Glutamatergic neuron (in vitro differentiated cells): ENCODE data around the gene MAL. TPM values are rescaled to one million over a fixed set of nuclear protein-coding genes. Genes with fewer than 3 reads are reported as not detected.

Experiments used
- DNase-seq: peaks from one replicate; pipeline ENCODE4 v3.0.0; 2022
- H3K27ac Mint-ChIP-seq: one replicate; pipeline ENCODE4 v1.8.0; 2020; ENCODE audit warnings: mild to moderate bottlenecking, mixed read lengths, inconsistent platforms; ENCODE audit not compliant: unreplicated experiment
- H3K27me3 Mint-ChIP-seq: one replicate; pipeline ENCODE4 v1.8.0; 2020; ENCODE audit warnings: mild to moderate bottlenecking, moderate library complexity, mixed read lengths, inconsistent platforms; ENCODE audit not compliant: unreplicated experiment
- H3K36me3 Mint-ChIP-seq: one replicate; pipeline ENCODE4 v1.8.0; 2020; ENCODE audit warnings: mild to moderate bottlenecking, mixed read lengths, inconsistent platforms; ENCODE audit not compliant: unreplicated experiment
- H3K4me1 Mint-ChIP-seq: one replicate; pipeline ENCODE4 v1.8.0; 2020; ENCODE audit warnings: mild to moderate bottlenecking, low read depth, mixed read lengths, inconsistent platforms; ENCODE audit not compliant: unreplicated experiment
- H3K4me3 Mint-ChIP-seq: one replicate; pipeline ENCODE4 v1.8.0; 2020; ENCODE audit warnings: mild to moderate bottlenecking, mixed read lengths, inconsistent platforms; ENCODE audit not compliant: unreplicated experiment
- H3K9me3 Mint-ChIP-seq: one replicate; pipeline ENCODE4 v1.8.0; 2020; ENCODE audit warnings: mild to moderate bottlenecking, moderate library complexity, mixed read lengths, inconsistent platforms; ENCODE audit not compliant: unreplicated experiment
- total RNA-seq: library from RNA; stranded (reverse); fragmentation: NEBNext Ultra II Directional; extraction: Animal tissue kit (Norgen Biotek cat#: 25700); gene quantifications from one replicate; pipeline ENCODE4 v1.2.1, GENCODE V29; 2021; ENCODE audit not compliant: unreplicated experiment
- TF ChIP-seq, protein P1 (sequence below): fragments of 200-600 bp; sonication (generic); IDR thresholded peaks from one replicate; pipeline ENCODE4 v1.5.0; 2021; ENCODE audit not compliant: partially characterized antibody, unreplicated experiment

MAL gene
- total RNA-seq, 1 donor from 2014 or later: 9.0 TPM

DNA sequence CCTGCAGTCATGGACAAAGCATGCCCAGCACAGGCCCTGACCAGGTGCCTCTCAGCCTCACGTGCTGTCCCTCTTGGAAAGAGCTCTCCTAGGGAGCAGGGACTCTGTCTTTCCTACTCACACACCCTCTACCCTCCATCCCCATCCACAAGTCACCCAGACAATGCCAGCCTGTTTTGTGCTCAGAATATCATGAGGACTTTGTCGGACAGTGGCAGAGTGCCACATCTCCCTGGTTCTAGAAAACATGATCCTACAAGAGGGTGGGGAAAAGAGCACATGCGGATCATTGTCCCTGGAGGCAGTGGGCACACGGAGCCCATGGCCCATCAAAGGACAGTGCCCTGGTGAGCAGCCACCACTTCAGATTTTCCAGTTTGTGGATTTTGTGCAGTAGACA is 3.7 kb upstream of the MAL start:
- Mint-ChIP-seq H3K4me1 (peaks cover 13% of the 10 kb centered on the region), H3K27ac (no peak overlapping the region), H3K9me3 (peaks cover 10% of the 10 kb centered on the region), H3K4me3 (no peak overlapping the region), H3K36me3 (peaks cover 4% of the 10 kb centered on the region), H3K27me3 (peaks cover 27% of the 10 kb centered on the region)
- DNase-seq: no peak
- TF ChIP-seq, protein P1, sequence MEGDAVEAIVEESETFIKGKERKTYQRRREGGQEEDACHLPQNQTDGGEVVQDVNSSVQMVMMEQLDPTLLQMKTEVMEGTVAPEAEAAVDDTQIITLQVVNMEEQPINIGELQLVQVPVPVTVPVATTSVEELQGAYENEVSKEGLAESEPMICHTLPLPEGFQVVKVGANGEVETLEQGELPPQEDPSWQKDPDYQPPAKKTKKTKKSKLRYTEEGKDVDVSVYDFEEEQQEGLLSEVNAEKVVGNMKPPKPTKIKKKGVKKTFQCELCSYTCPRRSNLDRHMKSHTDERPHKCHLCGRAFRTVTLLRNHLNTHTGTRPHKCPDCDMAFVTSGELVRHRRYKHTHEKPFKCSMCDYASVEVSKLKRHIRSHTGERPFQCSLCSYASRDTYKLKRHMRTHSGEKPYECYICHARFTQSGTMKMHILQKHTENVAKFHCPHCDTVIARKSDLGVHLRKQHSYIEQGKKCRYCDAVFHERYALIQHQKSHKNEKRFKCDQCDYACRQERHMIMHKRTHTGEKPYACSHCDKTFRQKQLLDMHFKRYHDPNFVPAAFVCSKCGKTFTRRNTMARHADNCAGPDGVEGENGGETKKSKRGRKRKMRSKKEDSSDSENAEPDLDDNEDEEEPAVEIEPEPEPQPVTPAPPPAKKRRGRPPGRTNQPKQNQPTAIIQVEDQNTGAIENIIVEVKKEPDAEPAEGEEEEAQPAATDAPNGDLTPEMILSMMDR: no peak

- H3K27ac Mint-ChIP-seq: no peak overlapping the region
Observed at GRCh38 chr2:95022309-95023221, 2.9 kb upstream of the MAL start.

DNA sequence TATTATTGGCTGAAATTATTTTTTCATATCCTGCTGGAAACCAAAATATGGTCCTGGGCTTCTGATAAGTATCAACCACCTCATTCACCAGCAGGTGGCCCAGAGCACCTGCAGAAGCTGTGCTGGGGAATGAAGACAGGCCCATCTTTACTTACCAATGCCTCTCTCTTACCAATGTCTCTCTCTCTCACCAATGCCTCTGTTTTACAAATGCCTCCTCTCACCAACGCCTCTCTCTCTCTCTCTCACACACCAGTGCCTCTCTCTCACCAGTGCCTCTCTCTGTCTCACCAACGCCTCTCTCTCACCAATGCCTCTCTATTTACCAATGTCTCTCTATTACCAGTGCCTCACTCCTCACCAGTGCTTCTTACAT is 2.3 kb upstream of the MAL start:
- H3K4me1 Mint-ChIP-seq: peaks cover 13% of the 10 kb centered on the region
- H3K9me3 Mint-ChIP-seq: peaks cover 13% of the 10 kb centered on the region
- TF ChIP-seq, protein P1: no peak
- H3K4me3 Mint-ChIP-seq: peak overlapping the region; percentile 63
- no peak for DNase-seq
- peak overlapping the region; percentile 39 for H3K27ac Mint-ChIP-seq
- peaks cover 4% of the 10 kb centered on the region for H3K36me3 Mint-ChIP-seq
- peaks cover 31% of the 10 kb centered on the region for H3K27me3 Mint-ChIP-seq

More at GRCh38 chr2:95022309-95023221, 2.9 kb upstream of the MAL start:
- DNase-seq: peak; percentile 91
- Mint-ChIP-seq H3K27me3 (peaks cover 31% of the 10 kb centered on the region), H3K4me1 (peaks cover 13% of the 10 kb centered on the region), H3K36me3 (peaks cover 4% of the 10 kb centered on the region), H3K4me3 (no peak overlapping the region), H3K9me3 (peaks cover 12% of the 10 kb centered on the region)
- TF ChIP-seq, protein P1: peak; percentile 98

- Mint-ChIP-seq H3K27me3 (peaks cover 31% of the 10 kb centered on the region), H3K27ac (peak overlapping the region; percentile 55), H3K4me3 (peak overlapping the region; percentile 72)
Observed at GRCh38 chr2:95024371-95024770, 1.1 kb upstream of the MAL start.

More at GRCh38 chr2:95024371-95024770, 1.1 kb upstream of the MAL start:
- peaks cover 12% of the 10 kb centered on the region for H3K9me3 Mint-ChIP-seq
- peaks cover 13% of the 10 kb centered on the region for H3K4me1 Mint-ChIP-seq
- DNase-seq: no peak
- peaks cover 4% of the 10 kb centered on the region for H3K36me3 Mint-ChIP-seq
- TF ChIP-seq, protein P1: no peak
